GM21737 (cell line): ENCODE results near the gene FSD1.
"Not testable (repeated sequence)": the region's sequence is repeated elsewhere in the genome, so short reads cannot be mapped to it uniquely, and the experiment has no call there.

ENCODE experiments used
- ATAC-seq: cut with Tn5 transposase; IDR thresholded peaks from one replicate; pipeline ENCODE4 v1.9.1; 2021; ENCODE audit warnings: mild to moderate bottlenecking, moderate library complexity; ENCODE audit not compliant: unreplicated experiment

FSD1 gene

DNA sequence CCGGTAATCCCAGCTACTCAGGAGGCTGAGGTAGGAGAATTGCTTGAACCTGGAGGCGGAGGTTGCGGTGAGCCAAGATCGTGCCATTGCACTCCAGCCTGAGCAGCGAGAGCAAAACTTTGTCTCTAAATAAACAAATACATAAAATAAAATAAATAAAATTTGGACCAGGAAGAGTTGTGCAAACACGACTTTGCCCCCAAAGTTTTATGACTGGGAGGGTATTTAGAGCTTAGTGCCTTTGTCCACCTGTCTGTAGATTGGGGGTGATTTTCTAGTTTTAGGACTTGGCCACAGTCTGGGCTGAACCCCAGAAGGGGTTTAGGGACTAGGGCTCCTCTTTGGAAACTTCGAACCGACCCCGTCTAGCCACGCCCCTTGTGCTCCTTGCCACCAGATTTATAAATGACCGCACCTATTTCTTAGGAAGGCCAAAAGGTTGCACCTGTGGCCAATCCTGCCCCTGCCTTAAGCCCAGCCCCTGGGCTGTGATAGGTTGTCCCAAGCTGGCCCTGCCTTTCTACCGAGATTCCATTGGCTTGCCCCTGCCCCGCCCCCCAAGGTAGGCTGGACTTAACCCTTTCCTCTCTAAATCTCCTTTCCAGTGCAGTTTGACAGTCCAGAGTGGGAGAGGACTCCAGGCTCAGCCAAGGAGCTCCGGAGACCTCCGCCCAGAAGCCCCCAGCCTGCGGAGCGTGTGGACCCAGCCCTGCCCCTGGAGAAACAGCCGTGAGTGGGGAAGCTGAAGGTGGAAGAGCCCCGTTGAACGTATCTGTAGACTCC is 20.0 kb upstream of the FSD1 start:
- no peak for ATAC-seq

DNA sequence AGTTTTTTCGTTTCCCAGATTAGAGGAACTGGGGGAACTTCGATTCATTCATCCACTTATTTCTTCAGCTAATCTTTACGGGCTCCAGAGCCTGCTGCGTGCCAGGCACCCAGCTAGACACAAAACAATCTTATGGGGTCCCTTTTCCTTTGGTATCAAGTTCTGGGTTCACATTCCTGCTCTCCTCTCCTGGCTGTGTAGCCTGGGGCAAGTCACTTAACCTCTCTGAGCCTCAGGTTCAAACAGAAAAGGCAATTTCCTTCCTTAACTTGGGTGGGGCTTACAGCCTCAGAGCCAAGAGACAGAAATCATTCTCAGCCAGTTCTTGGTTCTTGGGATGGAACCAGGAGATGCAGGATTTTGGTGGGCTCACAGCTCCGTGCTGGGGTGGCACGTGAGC is 19.4 kb upstream of the FSD1 start:
- ATAC-seq = no peak

DNA sequence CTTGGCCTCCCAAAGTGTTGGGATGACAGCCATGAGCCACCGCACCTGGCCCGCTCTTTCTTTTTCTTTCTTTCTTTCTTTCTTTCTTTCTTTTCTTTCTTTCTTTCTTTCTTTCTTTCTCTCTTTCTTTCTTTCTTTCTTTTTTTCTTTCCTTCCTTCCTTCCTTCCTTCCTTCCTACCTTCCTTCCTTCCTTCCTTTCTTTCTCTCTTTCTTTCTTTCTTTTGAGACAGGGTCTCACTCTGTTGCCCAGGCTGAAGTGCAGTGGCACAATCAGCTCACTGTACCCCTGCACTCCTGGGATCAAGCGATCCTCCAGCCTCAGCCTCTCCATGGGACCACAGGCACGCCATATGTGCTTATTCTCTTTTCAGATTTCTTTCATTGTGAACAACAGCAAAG is 18.3 kb upstream of the FSD1 start:
- ATAC-seq = not testable (repeated sequence)

DNA sequence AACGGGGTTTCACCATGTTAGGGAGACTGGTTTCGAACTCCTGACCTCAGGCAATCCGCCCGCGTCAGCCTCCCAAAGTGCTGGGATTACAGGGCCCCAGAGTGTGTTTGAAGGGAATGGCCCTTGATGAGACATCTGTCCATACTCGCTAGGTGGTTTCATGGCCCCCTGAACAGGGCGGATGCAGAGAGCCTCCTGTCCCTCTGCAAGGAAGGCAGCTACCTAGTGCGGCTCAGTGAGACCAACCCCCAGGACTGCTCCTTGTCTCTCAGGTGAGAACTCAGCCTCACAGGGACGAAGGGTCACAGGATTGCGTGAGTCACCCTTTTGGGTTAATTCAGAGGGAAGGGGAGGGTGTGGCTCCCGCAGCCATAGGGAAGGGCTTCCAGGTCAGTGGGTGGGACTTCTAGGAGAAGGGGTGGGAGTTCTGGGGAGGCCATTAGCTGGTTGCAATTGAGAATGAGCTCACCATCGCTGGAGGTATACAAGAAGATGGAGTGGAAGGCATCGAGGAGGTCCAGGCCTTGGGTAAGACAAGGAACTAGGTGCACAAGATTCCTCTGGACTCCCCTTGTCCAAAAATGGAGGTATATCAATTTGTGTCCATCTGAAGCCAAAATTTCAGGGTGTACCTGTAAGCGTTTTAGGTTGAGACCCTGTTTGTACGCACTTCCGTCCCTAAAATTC is 16.2 kb upstream of the FSD1 start:
- ATAC-seq = no peak

DNA sequence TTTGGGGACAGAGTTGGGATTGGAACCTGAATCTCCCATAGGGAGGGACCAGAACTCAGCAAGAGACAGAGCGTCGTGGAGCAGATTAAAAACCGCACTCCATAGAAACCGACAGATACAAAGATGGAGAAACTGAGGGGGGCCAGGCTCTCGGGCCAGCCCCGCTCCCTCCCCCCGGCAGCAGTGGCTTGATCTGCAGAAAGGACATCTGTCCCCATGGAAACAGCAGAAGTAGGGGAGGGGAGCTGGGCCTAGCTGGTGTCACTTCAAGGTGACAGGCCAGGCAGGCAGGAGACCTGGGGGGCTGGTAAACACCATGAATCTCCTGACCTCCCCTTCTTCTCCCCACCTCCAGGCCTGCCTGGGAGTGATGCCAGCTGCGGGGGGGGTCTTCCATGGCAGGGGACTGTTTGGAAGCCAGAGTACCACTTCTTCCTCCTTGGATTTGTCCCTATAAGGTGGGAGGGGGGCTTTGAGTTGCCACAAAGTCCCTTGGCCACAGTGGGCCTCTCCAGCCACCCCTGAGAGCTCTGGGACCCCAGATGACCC is 13.1 kb upstream of the FSD1 start:
- no peak for ATAC-seq

DNA sequence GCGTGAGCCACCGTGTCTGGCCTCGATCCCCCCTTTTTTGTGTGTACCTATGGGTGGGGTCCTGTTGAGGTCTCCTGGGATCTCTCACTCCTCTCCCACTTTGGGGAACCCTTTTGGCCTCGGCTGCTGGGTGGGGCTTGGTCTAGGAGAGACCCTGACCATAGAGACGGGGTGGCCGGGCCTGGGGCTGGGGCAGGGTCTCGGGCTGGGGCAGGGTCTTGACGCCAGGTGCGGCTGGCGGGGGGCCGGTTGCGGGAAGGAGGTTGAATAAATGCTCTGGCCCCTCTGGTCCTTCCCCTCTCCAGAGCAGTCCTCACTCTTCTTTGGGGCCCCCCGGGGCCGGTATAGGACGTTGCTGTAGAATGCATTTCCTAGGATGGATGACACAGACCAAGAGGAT is 11.9 kb upstream of the FSD1 start:
- ATAC-seq = no peak

DNA sequence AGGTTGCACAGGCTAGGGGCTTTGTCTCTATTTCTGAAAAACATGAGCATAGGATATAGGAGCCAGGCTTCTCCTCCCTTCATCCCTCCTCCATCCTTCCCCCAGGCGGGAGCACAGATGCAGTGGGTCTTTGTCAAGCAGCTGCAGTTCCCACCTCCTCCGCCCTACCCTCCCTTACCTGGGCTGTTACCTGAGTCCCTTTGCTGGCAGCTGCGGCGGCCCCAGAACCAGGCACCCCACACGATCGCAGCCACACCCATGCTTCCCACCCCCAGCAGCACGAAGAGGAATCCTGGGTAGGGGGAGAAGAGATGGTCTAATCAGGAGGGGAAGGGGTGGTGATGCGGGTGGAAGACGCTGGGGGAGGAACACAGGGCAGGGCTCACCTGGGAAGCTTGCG is 10.0 kb upstream of the FSD1 start:
- no peak for ATAC-seq

DNA sequence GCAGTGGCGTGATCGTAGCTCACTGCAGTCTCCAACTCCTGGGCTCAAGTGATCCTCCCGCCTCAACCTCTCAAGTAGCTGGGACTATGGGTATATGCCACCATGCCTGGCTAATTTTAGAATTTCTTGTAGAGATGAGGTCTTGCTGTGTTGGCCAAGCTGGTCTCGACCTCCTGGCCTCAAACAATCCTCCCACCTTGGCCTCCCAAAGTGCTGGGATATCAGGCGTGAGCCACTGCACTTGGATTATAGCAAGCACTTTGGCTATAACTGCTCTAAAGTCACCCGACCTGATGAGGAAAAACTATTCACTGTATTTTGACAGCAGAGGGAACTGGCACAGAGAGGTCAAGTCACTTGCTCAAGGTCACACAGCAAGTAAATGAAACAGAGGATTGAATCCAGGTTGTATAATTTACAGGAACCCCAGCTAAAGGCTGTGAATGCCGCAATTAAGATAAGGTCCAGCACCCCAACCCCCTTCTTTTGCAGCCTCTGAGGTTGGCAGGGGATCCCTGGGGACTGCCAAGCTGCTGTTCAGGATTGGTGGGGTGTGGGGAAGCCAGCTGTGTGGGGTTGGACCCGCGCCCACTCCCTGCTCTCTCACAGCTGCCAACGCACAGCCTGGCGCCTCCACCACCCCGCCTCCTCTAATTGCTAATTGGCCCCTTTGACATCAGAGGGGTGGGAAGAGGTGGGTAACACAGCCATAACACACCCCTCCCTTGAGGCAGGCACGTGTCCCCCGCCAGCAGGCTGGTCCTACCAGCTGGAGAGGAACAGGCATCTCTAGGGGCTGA is 8.2 kb upstream of the FSD1 start:
- no peak for ATAC-seq

DNA sequence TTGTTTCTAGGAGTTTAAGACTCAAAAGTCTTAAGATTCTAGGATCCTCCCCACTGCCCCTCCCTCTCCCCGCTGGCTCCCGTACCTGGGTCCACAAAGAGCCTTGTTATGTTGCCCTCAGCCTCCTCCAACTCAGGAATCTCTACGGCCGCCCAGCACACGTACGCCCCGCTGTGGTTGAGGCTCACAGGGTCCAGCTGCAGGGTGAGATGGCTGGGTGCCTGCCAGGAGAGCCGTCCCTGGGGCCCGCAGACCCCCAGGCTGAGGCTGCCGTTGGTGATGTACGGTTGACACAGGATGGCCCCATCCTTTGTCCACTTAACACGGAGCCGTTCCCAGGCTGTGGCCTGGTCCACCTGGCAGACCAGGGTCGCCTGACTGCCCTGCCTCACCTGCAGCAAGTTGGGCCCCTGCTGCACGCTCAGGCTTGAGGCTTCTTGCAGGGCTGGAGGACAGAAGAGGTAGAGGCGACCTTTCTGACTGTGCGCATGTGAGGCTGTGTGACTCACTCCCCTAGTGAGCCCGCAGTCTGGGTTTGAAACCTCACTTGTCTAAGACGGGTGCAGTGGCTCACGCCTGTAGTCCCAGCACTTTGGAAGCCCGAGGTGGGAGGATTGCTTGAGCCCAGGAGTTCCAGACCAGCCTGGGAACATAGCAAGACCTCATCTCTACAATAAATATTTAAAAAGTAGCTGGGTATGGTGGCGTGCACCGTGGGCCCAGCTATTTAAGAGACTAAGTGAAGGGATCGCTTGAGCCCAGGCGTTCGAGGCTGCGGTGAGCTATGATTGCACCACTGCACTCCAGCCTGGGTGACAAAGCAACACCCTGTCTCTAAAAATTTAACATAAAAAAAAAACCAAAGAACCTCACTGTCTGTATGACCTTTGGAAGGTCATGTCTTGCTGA is 6.2 kb upstream of the FSD1 start:
- ATAC-seq = no peak

DNA sequence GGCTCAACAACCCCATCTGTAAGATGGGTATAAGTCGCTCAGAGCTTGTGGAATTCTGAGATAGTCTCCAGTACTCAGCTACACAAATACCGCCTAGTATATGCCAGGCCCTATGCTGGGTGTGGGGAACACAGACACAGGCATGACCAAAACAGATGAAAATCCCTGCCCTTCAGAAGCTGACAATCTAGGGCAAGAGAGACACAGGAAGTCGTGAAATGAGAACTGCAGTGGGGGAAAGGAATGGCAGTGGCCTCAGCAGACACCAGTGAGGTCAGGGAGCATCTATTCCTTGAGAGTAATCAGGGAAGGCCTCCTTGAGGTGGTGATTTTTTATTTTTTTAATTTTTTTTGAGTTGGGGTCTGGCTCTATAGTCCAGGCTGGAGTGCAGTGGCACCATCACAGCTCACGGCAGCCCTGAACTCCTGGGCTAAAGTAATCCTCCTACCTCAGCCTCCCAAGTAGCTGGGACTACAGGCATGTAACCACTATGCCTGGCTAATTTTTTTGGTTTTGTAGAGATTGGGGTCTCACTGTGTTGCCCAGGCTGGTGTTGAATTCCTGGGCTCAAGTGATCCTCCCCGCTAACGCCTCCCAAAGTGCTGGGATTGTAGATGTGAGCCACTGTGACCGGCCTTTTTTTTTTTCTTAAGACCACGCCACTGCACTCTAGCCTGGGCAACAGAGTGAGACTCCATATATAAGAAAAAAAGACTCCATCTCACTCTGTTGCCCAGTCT is 5.4 kb upstream of the FSD1 start:
- no peak for ATAC-seq

DNA sequence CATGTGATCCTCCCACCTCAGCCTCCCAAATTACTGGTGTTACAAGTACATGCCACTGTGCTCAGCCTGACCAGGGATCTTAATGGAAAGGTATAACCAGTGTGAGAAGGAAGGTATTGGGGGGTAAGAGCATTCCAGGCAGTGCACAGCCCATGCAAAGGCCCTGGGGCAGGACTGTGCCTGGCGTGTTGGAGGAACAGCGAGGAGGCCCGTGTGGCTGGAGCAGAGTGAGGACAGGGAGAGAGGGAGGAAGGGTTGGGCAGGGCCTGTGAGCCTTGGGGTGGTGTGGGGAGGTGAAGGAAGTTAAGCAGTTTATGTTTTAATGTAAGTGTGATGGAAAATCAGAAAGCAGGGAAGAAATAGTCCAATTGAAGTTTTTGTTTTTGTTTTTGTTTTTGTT is 3.8 kb upstream of the FSD1 start:
- ATAC-seq = no peak

DNA sequence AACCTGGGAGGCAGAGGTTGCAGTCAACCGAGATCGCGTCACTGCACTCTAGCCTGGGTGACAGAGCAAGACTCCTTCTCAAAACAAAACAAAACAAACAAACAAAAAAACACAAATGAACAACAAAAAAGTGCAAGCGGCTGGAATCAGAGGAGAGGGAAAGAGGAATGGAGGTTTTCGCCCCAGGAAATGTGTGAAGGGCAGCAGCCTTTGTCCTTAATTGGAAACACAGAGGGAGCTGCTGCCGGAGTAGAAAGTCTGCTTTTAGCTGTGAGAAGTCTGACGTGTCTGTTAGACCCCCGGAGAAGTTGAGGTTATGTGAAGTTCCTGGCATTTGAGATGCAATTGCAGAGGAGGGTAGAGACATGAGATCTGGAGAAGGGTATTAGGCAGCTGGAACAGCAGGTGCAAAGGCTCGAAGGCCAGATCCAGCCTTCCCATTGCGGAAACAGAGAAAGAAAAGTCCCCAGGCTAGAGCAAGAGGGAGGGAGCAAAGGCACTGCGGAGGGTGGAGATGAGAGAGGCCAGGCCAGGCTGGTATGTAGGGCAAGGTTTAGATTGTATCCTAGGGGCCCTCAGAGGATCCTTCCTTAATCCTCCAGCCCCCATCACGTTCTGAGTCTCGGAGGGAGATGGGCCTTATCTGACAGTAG is 2.7 kb upstream of the FSD1 start:
- no peak for ATAC-seq

DNA sequence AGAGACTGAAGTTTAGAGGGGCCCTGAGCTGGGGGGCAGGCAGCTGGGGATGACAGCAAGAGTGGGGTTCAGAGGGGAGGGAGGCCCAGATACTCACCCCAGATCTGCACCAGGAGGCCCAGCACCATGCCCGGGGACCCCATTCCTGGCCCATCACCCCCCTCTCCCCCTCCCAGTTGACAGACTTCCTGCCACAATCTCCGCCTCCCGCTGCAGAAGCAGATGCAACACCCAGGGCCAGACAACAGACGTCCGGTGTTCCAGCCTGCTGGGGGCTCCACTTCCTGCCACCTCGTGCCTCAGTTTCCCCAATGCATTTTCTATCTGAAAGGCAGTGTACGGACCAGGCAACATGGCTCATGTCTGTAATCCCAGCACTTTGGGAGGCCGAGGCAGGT is 2.2 kb upstream of the FSD1 start, which contains the start of gene TMIGD2:
Gene TMIGD2, minus strand, starts transcription at position 147 of the 398 bp plus-strand sequence. Its CDS starts 4 bp downstream, at position 143.
- ATAC-seq = no peak

DNA sequence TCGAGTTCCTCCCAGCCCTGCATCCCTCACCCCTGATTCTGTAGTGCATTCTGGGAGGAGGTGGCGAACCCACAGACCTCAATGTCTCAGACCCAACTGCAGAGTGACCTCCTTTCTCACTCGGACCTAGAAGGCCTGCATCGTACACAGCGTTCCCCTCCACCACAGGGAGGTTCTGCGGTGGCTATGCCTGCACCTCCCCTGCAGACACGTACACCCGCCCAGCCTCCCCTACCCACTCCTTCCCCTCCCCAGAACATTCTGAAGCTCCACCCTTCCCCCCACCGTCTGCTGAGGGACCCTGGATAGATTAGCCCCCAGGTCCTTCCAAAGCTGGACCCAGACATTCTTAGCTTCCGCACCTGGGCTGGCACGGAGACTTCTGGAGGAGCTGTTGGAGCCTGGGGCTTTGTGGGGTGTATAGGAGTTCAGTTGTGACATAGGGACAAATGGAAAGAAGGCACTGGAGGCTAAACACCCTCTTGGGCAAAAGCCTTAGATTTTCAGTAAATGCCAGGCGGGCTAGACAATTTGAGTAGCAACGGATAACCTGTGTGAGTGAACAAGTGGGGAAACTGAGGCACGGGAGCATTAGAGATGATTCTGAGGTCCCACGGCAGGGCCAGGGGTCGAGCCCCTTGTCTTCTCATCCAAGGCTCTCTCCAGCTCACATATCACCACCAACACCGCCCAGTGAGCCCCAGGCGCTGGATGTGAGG is 420 bp upstream of the FSD1 start:
- no peak for ATAC-seq

DNA sequence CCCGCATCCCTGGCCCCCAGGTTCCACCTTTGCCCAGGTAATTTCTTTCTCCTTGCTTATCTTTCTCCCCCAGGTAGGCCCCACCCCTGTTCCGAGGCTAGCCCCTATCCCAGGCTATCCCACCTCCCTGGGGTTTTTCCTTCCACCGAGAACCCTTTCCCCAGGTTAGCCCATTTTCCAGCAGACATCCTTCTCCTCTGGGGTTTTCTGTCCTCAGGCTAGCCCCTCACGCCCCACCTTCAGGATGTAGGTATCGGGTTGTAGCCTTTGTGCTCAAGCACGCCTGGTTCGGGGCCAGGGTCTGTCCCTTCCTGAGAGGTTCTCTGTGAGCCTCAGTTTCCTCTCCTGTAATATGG is 837 bp downstream of the FSD1 start:
- no peak for ATAC-seq

DNA sequence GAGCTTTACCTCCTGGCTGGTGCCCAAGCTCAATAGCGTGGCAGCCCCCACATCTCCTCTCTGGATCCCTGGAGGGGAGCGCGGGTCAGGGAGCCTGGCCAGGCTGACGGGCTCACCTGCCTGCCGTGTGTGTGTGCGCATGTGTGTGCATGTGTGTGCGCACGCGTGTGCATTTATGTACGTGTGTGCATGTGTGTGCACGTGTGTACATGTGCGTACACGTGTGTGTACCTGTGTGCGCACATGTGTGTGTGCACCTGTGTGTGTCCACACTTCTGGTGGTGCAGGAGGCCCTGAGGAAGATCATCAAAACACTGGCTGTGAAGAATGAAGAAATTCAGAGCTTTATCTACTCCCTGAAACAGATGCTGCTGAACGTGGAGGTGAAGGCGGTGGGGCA is 1.3 kb downstream of the FSD1 start:
- ATAC-seq = no peak

DNA sequence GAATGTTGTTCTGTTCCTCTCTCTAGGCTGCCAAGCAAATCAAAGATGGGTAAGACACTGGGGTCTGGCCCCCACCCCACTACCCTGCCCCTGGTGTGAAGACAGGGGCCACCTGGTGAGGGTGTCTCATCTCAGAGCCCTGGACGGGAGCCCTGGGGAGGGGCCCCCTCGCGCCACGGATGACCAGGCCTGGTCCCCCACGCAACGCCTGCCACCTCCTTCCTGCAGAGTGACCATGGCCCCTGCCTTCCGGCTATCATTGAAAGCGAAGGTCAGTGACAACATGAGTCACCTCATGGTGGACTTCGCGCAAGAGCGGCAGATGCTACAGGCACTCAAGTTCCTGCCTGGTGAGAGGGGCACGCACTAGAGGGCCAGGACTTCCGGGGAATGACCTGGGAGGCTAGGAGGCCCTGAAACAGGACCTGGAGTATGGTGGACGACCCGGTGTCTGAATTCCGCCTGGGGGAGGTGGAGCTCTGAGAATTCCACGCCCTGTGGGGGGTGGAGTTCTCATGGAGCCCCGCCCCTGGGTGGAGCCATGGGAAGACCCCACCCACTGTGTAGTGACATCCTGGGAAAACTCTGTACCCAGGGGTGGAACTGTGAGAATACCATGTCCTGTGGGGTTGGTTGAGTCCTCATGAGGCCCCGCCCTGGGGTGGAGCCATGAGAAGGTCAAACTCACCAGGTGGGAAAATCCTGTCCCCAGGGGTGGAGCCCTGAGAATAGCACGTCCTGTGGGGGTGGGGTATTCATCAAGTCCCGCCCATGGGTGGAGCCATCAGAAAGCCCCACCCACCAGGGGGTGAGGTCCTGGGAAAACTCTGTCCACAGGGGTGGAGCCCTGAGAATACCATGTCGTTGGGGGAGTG is 6.1 kb downstream of the FSD1 start:
- no peak for ATAC-seq
